ELR (cell line): ENCODE measurements around the gene GOLGA2.
A peak's percentile ranks its signal among the peaks of the same experiment; 100 is the strongest.
"Not testable (repeated sequence)": the region's sequence is repeated elsewhere in the genome, so short reads cannot be mapped to it uniquely, and the experiment has no call there.

Experiments
- DNase-seq: peaks from one replicate; pipeline ENCODE4 v3.0.0-alpha.2; 2015; ENCODE audit warnings: low read depth

GOLGA2 gene

GRCh38 chr9:128294142-128294541, 18.3 kb upstream of the GOLGA2 start:
- DNase-seq, result no peak

- DNase-seq, result no peak
These were observed 17.3 kb upstream of the GOLGA2 start for GRCh38 chr9:128293091-128293490.

GRCh38 chr9:128292009-128292408, 16.2 kb upstream of the GOLGA2 start:
- DNase-seq, result no peak

- no peak for DNase-seq
These were observed 12.6 kb upstream of the GOLGA2 start for GRCh38 chr9:128288273-128289004.

DNA sequence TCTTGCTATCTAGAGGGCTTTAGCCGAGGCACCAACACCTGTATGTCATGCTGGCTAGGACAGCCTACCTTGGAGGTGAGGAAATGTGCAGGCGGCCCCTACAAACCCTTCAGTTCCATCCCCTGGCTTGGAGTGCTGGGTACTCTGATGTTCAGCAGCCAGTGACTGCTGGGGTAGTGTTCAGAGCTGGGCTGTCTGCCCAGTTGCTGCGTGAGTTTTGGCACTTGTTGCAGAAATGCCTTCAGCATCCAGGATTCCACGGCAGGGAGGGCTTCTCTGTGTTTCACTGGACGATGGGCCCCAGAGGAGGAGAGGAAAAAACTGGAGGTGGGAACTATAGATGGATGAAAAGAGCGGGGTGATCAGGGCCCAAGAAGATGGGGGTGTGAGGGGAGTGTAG, 10.6 kb upstream of the GOLGA2 start:
- DNase-seq, result no peak

DNA sequence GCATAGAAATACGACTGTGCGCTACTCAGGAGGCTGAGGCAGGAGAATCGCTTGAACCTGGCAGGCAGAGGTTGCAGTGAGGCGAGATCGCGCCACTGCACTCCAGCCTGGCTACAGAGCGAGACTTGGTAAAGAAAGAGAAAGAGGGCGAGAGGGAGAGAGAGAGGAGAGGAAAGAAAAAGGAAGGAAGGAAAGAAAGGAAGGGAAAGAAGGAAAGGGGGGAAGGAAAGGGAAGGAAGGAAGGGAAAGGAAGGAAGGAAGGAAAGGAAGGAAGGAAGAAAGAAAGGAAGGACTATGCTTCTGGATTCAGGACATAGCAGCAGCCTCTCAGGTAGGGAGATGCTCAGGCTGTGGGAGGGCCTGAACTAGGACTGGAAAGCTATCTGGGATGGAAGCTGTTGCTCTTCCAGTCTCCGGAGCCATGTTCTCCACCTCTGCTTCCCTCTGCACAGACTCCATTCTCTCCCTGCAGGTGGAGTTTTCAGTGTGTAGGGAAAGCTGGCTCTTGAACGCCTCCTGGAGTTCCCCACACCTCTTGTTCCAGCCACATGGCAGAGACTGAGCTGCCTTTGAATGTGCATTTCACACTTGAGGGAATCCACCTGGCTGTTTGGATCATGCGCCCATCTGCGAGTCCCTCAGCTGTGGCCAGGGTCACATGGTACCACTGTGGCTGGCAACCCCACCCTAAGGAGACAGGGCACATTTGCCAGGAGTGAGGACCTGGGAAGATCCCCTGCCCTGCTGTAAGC, 9.4 kb upstream of the GOLGA2 start:
- DNase-seq, result no peak

- DNase-seq, result peak; percentile 98
These were observed 6.7 kb upstream of the GOLGA2 start for GRCh38 chr9:128282500-128282899.

GRCh38 chr9:128280084-128280622, 4.3 kb upstream of the GOLGA2 start:
- no peak for DNase-seq

GRCh38 chr9:128279088-128280073, 3.6 kb upstream of the GOLGA2 start:
- DNase-seq, result not testable (repeated sequence)

DNA sequence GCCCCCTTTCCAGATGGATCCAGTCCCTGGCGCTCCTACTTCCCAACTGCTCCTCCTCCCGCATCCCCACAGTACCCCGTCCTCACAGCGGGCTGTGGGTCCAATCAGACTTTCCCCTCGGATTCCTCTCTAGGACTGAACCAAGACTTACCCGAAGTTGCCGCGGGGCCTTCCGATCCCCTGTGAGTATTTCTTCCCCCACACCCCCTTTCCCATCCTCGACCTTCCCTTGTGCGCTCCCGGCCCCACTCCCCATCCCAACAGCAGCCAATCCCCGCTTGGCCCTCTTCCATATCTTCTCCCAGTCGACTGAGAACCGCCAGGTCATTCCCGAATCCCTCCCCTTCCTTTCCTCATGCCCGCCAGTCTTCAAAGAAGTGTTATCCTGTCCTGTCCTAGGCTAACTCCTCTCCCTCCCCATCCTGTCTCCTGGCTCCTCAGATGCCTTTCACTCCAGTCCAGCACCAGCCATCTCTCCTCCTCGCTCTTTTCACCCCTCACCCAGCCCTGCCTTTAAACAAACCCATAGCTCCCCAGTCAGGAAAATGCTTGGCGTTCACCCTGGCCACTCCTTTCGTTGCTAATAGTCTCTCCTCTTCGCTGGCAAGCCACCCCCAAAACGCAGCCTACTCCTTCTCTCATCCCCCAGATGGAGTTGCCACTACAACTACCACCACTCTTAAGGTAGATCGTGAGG, 915 bp upstream of the GOLGA2 start:
- peak; percentile 62 for DNase-seq

DNA sequence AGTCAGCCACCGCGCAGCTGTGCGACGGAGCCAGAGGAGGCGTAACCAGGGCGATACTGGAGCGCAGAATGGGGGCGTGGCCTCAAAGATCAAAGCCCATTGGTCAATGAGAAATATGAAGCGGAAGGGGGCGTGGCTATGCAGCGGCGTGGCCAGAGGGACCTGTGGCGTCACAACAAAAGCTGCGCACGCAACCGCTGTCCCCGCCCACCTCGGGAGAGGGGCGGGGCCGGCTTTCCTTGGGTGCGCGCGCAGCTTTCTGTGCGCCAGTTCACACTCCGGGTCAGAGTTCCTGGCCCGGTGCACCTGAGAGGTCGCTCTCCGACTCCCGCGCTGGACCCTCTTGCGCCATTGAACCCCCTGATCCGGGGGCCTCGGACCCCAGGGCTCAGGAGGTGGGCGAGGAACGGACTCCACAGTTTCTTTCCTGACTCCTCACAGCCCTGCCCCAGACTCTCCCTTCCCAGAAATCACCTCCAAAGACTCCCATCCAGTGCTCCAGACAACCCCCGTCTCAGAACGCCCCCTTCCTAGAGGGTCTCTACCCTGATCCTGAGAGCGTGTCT, 284 bp upstream of the GOLGA2 start, which contains the start of gene SWI5:
Gene SWI5, plus strand, starts transcription at position 269 of the 566 bp plus-strand sequence.
- DNase-seq, result peak; percentile 100

- DNase-seq, result no peak
These were observed 1.6 kb downstream of the GOLGA2 start for GRCh38 chr9:128274245-128274644.

- DNase-seq, result no peak
These were observed 4.3 kb downstream of the GOLGA2 start for GRCh38 chr9:128271512-128271911.

DNA sequence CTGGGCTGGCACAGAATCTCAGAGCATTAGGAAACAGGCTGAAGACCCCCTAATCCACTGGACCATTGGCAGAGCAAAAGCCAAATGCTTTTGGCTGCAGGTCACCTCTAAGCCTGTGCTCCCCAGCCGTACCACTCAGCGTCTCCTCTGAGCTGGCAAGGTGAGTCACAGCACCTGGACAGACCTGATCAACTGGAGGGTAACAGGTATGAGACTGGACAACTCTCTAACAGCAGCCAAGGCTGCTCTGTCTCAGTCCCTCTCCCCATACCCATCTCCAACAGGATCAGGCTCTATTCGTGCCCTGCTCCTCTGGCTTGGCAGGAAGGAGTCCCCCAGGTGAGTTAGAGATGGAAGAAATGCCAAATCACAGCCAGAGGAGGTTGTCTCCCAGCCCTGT, 4.7 kb downstream of the GOLGA2 start:
- DNase-seq, result no peak

DNA sequence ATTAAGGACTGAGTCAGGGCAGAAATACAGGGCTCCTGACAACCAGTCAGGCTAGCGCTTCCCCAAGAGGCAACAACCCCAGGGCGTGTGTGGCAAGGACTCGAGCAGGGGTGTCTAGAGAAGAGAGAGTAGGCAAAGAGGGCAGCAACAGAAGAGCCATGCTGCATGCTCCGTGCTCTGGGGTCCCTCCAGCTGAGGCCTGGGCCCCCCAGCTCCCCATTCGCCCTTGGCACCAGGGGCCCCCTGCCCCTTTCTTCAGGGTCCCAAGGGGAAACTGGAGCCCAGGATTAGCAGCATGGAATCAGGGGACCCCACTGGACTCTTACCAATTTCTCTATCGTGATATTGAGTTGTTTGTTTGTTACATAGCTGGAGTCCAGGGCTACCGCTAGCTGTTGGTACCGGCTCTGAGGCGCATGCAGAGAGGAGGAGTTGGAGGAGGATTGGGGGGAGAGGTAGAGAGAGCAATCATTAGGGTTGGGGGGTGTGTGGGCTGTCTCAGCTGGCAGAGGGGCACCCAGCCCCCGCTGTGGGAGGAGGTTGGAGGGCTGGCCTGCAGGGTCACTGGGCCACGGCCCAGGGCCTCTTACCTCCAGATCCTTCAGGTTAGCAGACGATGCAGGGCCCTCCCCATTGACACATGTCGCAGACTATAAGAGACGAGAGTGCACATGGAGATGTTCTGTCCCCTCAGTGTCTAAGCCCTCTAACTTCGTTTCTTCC, 8.8 kb downstream of the GOLGA2 start:
- no peak for DNase-seq

DNA sequence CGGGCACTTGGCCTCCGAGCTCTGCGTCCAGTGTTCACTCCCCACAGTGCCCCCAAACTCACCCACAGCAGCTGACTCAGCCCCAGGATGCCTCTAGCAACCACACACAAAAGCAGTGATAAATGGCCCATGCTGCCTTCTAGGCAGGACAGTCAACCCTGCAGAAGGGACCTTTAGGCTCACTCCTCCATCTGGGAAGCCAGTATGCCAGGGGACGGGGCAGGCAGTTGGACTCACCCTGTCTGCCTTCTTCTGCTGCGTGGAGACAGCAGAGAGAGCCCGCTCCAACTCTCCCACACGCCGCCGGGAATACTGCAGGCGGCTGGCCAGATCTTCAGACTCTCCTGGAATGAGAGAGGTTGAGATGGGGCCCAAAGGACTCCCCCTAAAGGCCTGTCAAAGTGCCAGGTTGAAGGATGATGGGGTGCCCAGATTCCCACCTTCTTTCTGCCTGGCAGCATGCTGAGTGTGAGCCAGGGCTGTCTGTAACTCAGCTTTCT, 10.4 kb downstream of the GOLGA2 start:
- DNase-seq, result no peak

- DNase-seq, result no peak
These were observed 13.1 kb downstream of the GOLGA2 start for GRCh38 chr9:128262687-128263086.

DNA sequence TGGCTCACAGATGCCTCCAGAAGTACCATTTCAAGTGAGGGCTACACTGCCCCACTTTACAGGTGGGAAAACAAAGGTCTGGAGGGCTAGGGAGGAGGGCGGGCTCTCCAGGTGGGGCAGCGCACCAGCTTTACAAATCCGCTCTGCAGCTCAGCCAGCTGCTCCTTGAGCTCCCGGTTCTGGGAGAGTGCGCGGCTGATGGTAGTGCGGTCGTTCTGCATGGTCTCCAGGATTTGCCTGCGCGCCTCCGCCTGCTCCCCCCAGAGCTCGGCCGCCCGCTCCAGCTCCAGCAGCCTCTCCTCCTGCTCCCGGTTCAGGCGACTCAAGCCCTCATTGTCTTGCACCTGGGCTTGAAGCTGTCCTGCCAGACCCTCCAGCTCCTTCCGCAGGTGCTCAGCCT, 15.5 kb downstream of the GOLGA2 start:
- no peak for DNase-seq

DNA sequence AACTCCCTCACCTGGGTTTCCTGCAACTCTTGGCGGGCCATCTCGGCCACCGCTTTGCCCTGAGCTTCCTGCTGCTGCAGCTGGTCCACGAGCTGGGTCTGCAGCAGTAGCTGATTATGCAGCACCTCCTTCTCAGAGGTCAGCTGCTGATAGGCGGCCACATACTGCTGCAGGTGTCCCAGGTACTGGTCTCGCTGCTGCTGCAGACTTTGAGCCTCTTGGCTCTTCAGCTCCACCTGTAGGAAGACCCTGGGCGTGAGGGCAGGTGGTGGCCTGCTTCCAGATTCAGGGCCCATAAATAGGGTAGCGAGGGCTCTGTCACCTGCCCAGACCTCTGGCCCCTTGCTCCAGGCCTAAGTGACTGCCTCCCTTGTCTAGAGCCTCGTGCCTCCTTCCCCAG, 16.7 kb downstream of the GOLGA2 start:
- no peak for DNase-seq

DNA sequence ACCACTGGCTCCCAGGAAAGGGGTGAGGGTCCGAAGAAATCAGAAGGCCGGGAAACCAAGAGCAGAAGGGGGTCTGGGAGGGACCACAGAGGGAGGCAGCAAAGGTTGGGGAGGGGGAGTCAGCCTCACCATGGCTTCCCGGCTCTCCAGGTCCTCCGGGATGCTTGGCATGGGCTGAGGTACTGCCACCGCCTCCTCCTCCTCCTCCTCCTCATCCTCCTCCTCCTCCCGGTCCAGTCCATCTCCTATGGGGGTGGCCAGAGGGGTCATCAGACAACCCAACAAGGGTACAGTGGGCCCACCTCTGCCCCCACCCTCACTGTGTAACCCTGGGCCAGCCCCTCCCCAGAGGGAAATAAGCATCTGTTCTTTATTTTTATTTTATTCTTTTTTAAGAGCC, 17.5 kb downstream of the GOLGA2 start:
- DNase-seq, result no peak
